AG09319 (cell line): ENCODE results near the gene TM9SF4.
"Not testable (repeated sequence)": the region's sequence is repeated elsewhere in the genome, so short reads cannot be mapped to it uniquely, and the experiment has no call there.

ENCODE experiments used
- DNase-seq: peaks from one replicate; pipeline ENCODE4 v3.0.0-alpha.2; 2010; ENCODE audit warnings: low read depth; ENCODE audit errors: extremely low read depth
- TF ChIP-seq, protein P1 (sequence below): IDR thresholded peaks from 2 replicates; pipeline ENCODE4 v1.5.1; 2011; ENCODE audit warnings: low read depth, mild to moderate bottlenecking, inconsistent platforms, low read length, moderate library complexity

TM9SF4 gene

DNA sequence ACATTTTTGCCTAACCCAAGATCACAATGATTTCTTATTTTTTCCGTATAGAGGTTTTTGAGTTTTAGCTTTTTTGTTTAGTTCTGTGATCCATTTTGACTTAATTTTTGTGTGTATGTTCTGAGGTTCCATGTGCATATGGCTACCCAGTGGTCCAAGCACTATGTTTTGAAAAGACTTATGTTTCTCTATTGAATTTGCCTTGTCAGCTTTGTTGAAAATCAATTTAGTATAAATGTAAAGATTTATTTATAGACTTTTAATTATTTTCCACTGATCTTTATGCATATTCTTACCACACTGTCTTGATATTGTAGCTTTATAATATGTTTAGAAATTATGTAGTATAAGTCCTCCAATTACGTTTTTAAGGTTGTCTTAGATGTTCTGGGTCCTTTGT is 10.2 kb downstream of the TM9SF4 start:
- TF ChIP-seq, protein P1, sequence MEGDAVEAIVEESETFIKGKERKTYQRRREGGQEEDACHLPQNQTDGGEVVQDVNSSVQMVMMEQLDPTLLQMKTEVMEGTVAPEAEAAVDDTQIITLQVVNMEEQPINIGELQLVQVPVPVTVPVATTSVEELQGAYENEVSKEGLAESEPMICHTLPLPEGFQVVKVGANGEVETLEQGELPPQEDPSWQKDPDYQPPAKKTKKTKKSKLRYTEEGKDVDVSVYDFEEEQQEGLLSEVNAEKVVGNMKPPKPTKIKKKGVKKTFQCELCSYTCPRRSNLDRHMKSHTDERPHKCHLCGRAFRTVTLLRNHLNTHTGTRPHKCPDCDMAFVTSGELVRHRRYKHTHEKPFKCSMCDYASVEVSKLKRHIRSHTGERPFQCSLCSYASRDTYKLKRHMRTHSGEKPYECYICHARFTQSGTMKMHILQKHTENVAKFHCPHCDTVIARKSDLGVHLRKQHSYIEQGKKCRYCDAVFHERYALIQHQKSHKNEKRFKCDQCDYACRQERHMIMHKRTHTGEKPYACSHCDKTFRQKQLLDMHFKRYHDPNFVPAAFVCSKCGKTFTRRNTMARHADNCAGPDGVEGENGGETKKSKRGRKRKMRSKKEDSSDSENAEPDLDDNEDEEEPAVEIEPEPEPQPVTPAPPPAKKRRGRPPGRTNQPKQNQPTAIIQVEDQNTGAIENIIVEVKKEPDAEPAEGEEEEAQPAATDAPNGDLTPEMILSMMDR = no peak
- DNase-seq = no peak

DNA sequence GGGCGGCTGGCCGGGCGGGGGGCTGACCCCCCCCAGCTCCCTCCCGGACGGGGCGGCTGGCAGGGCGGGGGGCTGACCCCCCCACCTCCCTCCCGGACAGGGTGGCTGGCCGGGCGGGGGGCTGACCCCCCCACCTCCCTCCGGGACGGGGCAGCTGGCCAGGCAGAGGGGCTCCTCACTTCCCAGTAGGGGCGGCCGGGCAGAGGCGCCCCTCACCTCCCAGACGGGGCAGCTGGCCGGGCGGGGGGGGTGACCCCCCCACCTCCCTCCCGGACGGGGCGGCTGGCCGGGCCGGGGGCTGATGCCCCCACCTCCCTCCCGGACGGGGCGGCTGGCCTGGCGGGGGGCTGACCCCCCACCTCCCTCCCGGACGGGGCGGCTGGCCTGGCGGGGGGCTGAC is 12.4 kb downstream of the TM9SF4 start:
- not testable (repeated sequence) for DNase-seq

DNA sequence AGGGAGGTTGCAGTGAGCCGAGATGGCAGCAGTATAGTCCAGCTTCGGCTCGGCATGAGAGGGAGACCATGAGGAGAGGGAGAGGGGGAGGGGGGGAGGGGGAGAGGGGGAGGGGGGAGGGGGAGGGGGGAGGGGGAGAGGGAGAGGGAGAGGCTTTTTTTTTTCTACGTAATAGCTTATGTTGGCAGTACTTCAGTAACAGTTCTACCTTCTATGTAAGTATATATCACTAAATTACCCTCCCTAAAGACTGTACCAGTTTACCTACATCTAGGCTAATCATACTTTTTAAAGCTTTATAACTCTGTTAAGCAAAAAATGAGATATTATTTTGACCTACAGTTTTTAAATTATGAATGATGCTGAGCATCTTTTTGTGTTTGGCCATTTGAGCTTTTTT is 13.6 kb downstream of the TM9SF4 start:
- no peak for DNase-seq
- TF ChIP-seq, protein P1 = no peak

DNA sequence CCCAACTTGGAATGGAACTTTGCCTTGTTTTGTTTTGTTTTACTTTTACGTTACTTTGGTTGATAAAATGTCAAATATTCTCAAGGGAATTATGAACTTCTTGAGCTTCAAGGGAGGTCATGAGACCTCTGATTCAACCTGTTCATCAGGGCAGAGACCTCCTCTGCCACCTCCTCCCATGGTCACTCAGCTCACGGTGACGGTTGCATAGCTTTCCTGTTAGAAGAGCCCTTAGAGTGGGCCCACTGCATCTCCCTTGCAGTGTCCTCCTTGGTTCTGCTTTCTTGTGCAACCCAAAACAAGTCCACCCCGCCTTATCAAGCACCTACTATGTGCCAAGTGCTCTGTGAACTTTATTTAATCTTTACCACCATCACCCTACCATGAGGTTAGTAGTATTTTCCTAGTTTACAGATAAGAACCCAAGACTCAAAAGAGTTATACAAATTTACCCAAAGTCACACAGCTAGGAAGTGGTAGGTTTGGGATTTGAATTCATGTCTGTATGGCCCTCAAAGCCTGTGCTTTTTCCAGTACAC is 15.5 kb downstream of the TM9SF4 start:
- no peak for DNase-seq
- TF ChIP-seq, protein P1 = no peak

DNA sequence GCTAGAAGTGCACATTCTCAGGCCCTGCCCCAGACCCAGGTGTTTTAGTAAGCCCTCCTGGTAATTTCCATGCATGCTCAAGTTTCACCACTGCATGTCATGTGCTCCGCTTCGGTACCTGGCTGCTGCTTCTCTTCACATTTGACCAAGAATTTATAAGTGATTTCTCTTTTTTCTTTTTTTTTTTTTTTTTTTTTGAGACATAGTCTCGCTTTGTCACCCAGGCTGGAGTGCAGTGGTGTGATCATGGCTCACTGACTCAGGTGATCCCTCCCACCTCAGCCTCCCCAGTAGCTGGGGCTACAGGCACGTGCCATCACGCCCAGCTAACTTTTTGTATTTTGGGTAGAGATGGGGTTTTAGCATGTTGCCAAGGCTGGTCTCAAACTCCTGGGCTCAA is 16.0 kb downstream of the TM9SF4 start:
- DNase-seq = no peak
- TF ChIP-seq, protein P1 = no peak

DNA sequence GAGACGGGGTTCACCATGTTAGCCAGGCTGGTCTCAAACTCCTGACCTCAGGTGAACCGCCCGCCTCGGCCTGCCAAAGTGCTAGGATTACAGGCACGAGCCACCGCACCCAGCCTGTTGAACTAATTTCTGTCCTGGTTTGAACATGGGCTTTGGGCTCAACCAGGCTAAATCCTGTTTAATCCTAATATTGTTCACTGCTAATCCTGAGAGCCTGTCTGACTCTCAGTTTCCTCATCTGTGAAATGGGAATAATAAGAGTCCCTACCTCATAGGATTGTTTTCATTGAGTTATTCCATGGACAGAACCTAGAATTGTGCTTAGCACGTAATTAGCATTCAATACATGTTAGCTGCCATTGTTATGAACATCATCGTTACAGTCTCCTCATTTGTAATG is 17.4 kb downstream of the TM9SF4 start:
- TF ChIP-seq, protein P1 = no peak
- DNase-seq = no peak

DNA sequence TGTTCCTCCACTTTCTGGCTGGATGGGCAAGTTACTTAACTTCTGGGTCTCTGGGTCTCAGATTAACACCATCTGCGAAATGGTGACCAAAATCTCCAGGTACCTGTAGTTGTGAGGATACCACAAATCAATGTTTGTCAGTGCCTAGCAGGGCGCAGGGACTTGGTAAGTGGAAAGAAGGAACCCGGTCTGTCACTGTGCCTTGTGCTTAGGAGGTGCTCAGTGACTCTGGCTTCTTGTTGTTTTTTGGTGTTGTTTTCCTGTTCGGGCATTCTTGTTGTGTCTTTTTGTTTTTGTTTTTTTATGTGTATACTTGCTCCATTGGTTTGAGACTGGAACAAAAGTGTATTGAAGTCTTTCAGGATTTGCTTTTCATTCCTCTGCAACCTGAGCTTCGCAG is 17.8 kb downstream of the TM9SF4 start:
- TF ChIP-seq, protein P1 = no peak
- no peak for DNase-seq

DNA sequence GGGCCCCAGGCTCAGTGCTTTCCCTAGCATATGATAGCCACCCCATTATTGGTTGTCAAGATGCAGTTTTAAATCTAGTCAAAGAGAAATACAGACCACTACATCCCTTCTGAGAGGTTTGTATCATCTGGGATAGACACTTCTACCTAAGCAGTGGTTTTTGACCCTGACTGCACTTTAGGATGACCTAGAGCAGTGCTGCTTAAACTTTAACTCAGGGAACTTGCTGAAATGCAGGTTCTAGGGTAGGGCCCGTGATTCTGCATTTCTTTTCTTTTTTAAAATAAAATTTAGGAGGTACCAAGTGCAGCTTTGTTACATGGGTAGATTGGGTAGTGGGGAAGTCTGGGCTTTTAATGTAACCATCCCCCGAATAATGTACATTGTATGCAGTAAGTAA is 18.7 kb downstream of the TM9SF4 start:
- TF ChIP-seq, protein P1 = no peak
- no peak for DNase-seq
